ENCODE data around the gene MAPKBP1. TPM values are rescaled to one million over a fixed set of nuclear protein-coding genes. Genes with fewer than 3 reads are reported as not detected.
"Not testable (repeated sequence)": the region's sequence is repeated elsewhere in the genome, so short reads cannot be mapped to it uniquely, and the experiment has no call there.

MAPKBP1 gene
- polyA plus RNA-seq, 4 donors: 10.7 to 23.3 (median 14.8) TPM

DNA sequence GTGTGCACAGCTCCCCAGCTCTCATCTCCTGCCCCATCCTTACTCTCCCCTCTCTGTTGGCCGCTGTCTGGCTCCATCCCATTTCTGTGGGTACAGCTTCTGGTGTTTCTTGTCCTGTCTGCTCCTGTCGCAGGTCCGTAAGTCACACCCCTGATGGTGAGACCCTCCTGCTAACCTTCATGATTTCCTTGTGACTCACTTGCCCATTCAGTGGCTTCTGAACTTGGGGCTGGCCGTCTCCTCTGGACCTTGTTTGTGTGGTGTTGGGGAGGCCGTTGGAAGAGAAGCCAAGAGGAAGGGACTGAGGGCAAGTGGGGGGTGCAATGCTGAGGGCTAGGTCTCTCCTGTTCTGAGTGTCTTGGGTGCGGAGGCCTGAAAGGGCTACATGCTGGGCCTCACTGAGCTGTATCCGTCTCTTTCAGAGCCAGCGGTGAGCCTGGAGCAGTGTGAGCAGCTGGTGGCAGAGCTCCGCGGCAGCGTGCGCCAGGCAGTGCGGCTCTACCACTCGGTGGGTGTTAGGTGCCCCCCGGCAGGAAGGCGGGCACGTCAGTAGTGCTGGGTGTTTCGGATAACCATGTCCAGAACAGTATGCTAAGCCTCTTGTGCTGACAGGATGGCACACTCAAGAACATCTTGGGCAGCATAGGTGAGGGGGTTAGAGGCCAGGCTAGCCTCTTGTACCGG is 49.9 kb downstream of the MAPKBP1 start:
- no peak for DNase-seq (ENCODE audit: low read depth in 4 of 4, low spot score in 2 of 4)

DNA sequence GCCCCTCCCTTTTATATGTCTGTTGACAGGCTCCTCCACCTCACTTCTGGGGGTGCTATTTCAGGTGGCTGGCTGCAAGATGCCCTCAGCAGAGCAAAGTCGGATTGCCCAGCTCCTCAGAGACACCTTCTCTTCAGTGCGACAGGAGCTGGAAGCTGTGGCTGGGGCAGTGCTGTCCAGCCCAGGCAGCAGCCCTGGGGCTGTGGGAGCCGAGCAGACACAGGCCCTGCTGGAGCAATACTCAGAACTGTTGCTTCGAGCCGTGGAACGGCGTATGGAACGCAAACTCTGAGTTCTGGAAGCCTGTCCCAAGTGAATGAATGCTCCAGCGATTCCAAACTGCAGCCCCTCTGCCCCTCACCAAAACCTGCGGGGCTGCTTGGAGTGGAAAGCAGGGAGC is 50.9 kb downstream of the MAPKBP1 start:
- DNase-seq (ENCODE audit: low read depth in 4 of 4, low spot score in 2 of 4): no peak

DNA sequence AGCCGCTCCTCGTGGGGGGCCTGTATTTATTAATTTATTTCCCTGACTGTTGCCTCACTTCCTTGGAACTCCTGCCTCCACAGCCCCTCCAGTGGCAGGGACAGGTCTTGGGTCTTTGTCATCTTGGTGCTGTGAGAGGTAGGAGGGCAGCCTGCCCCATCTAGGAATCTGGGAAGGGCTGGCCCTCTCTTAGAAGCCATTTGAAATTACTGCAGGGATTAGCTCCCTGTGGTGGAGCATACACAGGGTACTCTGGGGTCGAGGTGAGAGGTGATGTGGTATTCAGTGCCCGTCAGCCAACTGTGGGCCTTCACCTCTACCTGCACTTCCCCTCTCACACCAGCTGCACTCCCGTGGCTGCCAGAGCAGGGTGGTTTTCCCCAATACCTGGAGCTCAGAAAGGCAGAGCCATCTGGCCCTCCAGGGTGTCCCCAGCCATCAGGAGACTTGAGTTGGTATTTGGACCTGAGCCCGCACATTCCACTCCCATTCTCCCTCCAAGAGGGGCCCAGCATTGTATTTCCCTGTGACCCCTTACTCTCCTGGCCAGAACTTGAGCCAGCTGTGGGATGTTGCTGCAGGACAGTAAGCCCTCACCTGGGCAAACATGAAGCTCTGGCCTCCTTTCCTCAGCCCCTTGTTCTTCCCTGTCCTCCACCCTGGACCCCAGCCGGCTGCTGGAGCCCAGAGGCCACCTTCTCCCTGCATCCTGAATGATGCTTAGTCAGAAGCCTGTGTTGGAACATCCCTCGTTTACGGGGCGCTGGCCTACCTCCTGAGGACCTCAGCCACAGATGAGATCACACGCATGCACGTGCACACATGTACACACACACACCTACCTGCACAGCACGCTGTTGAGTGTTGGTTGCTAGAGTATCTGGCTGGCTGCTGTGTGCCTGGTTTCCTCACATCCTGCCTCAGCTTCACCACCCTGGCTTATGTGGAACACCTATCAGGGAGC is 51.6 kb downstream of the MAPKBP1 start:
- DNase-seq (ENCODE audit: low read depth in 4 of 4, low spot score in 2 of 4): no peak

DNA sequence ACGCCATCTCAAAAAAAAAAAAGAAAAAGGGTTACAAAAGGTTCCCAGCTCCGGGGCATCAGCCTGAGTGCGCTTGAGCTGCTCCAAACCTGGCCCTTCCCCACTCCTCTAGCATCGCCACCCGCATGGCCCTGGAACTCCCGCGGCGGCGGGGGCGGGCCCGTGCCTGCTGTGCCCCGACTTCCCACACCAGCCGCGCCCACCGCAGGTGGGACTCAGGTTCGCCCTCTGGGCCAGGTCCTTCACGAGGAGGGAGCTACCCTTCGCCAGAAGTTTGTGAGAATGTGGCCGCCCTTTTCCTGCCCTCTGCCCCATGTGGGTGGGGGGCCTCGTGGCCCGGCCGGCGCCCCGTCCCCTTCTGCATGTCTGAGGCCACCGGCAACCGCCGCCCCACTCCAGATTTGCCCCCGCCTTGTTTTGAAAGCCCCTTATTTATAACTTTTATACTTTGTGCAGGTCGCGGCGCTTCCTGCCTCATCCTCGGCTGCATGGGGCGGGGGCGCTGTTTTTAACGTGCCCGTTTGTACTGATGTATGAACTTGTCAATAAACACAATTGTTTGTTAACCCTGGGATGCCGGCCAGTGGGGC is 53.1 kb downstream of the MAPKBP1 start:
- DNase-seq (ENCODE audit: low read depth in 4 of 4, low spot score in 2 of 4): no peak

- DNase-seq (ENCODE audit: low read depth in 4 of 4, low spot score in 2 of 4): peak; percentile 68 to 82 (median 76)
These were observed 53.9 kb downstream of the MAPKBP1 start, which contains the start of gene JMJD7 for GRCh38 chr15:41827880-41828806. TSS of gene JMJD7 (plus strand) at chr15:41828092. CDS start at chr15:41828125, 33 bp downstream.

GRCh38 chr15:41828807-41829141 is 54.5 kb downstream of the MAPKBP1 start:
- DNase-seq (ENCODE audit: low read depth in 4 of 4, low spot score in 2 of 4): no peak

DNA sequence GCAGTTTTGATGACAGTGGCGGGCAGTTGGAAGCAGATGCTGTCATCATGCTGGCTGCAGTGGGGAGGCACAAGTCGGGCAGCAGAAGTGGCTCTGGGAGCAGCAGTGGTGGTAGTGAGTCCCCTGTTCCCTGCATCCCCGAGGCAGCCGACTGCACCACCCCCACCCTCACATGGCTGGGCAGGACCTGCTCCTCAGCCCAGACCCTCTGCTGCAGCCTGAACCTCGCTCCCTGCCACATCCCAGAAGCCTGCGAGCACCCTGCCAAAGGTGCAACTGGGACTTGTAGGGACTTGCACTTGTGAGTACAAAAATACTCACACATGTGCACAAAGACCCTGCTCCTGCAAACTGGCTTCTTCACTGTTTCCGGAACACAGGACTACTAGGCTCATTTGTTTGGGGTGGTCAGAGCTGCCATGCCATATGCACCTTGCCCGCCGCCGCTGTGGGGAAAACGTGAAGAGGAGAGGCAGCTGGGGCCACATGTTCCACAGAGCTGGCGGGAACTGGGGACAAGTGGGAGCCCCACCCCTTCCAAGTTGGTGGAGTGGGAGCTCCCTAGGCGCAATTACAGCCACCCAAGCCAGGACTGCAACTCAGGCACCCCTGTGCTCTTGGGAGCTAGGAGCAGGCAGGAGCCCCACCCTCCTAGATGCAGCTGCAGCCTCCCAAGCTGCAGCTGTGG is 55.8 kb downstream of the MAPKBP1 start:
- no peak for DNase-seq (ENCODE audit: low read depth in 4 of 4, low spot score in 2 of 4)

- DNase-seq (ENCODE audit: low read depth in 4 of 4, low spot score in 2 of 4): not testable (repeated sequence)
These were observed 57.0 kb downstream of the MAPKBP1 start for GRCh38 chr15:41831291-41831690.

DNA sequence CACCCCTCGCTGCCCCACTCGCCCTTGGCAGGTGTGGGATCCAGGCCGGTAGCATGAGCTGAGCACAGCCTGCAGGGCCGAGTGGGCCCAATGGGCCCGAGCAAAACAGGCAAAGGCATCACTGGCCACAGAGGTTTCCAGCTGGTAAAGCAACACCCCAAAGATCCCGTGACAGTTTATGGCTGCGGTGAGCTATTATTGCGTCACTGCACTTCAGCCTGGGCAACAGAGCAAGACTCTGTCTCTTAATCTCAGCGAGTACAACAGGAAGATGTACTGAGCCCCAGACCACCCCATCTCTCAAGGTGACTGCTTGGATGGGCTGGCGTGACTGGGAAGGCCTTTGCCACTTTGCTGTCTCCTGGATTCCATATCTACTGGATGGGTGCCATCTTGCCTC is 57.9 kb downstream of the MAPKBP1 start:
- DNase-seq (ENCODE audit: low read depth in 4 of 4, low spot score in 2 of 4): no peak

DNA sequence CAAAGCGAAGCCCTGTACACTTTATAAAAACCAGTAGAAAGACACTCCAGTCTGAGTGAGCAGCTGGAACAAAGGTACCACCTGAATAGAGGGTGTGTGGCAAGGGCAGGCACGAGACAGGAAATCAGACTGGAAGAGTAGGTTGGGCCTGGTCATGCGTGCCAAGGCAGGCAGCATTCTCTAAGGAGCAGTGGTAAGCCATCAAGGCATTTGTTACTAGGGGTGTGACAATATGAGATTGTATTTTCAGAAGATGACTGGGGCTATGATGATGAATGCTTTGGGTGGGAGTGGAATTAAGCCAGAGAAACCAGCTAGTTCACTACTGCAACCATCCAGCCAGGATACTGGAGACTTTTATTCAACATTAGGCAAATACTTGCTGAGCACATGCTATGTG is 58.6 kb downstream of the MAPKBP1 start:
- DNase-seq (ENCODE audit: low read depth in 4 of 4, low spot score in 2 of 4): no peak

DNA sequence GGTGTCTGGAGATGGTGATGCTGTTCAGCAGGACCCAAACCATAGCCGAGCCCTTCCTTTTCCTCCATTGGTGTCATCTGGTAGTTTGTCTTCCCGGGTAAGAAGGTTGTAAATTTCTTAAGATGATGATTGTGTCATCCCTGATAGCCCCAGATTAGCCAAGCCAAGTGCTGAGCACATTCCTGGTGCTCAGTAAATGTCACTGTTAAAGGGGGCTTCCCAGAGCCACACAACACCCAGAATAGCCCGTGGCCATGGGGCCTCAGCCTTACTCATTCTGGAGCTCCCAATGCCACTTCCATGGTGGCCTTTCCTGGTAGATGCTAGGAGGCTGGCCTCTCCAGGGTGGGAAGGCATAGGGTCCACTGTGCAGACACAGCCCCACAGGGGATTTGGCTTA is 59.8 kb downstream of the MAPKBP1 start:
- DNase-seq (ENCODE audit: low read depth in 4 of 4, low spot score in 2 of 4): no peak

GRCh38 chr15:41836073-41836472 is 61.8 kb downstream of the MAPKBP1 start:
- no peak for DNase-seq (ENCODE audit: low read depth in 4 of 4, low spot score in 2 of 4)

GRCh38 chr15:41836713-41837454 is 62.6 kb downstream of the MAPKBP1 start:
- DNase-seq (ENCODE audit: low read depth in 4 of 4, low spot score in 2 of 4): no peak

GRCh38 chr15:41838400-41838897 is 64.2 kb downstream of the MAPKBP1 start, which contains the start of gene PLA2G4B:
TSS of gene PLA2G4B (plus strand) at chr15:41838847. CDS start at chr15:41838914, 67 bp downstream.
- no peak for DNase-seq (ENCODE audit: low read depth in 4 of 4, low spot score in 2 of 4)

DNA sequence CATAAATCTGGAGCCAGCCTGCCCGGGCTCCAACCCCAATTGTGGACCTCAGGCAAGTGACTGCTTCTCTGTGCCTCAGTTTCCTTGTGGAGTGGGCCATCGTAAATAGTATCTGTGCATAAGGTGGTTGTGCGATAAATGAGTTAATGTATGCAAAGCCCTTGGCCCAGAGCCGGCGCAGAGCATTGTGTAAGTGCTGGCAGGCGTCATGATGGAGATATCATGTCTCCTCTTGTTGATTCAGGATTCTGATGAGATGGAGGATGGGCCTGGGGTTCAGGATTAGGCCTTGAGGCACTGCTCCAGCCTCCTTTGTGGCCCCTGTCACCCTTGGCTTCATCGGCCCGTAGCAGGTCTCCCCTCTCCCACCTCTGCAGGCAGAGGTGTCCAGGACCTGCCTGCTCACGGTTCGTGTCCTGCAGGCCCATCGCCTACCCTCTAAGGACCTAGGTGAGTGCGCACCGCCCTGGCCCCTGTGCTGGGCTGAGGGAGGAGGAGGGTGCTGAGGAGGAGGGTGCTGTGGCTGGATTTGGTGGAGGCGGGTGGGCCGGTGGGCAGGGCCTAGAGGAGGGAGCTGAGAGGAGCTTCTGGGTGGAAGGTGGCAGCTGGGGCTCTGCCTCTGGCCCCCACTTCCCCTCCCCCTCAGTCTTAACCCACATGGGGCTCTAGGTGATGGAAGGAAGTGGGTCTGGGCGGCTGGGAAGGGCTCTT is 65.7 kb downstream of the MAPKBP1 start:
- no peak for DNase-seq (ENCODE audit: low read depth in 4 of 4, low spot score in 2 of 4)

GRCh38 chr15:41840673-41841072 is 66.4 kb downstream of the MAPKBP1 start:
- DNase-seq (ENCODE audit: low read depth in 4 of 4, low spot score in 2 of 4): no peak

GRCh38 chr15:41841131-41841530 is 66.8 kb downstream of the MAPKBP1 start:
- DNase-seq (ENCODE audit: low read depth in 4 of 4, low spot score in 2 of 4): no peak

GRCh38 chr15:41842229-41842628 is 67.9 kb downstream of the MAPKBP1 start:
- DNase-seq (ENCODE audit: low read depth in 4 of 4, low spot score in 2 of 4): no peak
